Measurements from ENCODE around the gene ATP2C2.

ATP2C2 gene

GRCh38 chr16:84484579-84485254, 116.4 kb downstream of the ATP2C2 start:
- in situ Hi-C loops (cut with HindIII; ENCODE audit: low sequenced_read_pairs) = loop anchor here (5.0 kb wide), 1 partner anchor 37 kb away; no protein-coding TSS in a partner anchor

DNA sequence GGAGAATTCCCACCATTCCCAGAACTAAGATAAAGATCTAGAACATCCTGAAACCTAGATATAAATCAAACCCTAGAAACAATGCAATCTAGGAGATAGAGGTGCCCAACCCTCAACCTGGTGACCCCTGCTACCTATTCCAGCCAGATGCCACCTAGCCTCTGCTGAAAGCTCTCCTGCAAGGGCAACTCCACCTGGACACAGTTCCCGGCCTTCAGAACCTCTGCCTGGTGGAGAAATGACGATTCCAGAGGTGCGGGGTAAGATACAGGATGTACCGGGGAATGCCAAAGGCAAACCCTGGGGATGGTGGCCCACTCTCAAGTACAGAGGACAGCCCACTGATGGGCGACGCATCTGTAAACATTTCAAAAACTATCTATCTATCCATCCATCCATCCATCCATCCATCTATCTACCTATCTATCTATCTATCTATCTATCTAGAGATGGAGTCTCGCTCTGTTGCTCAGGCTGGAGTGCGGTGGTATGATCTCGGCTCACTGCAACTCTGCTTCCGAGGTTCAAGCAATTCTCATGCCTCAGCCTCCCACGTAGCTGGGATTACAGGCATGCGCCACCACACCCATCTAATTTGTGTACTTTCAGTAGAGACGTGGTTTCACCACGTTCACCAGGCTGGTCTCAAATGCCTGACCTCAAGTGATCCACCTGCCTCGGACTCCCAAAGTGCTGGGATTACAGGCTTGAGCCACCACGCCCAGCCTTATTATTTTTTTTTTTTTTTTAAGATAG, 117.1 kb downstream of the ATP2C2 start:
- in situ Hi-C loops (cut with HindIII; ENCODE audit: low sequenced_read_pairs) = loop anchor here (5.0 kb wide), 1 partner anchor 38 kb away; no protein-coding TSS in a partner anchor

- in situ Hi-C loops (cut with HindIII; ENCODE audit: low sequenced_read_pairs) = loop anchor here (5.0 kb wide), 1 partner anchor 39 kb away; no protein-coding TSS in a partner anchor
Observed at GRCh38 chr16:84486126-84486525, 117.8 kb downstream of the ATP2C2 start.

DNA sequence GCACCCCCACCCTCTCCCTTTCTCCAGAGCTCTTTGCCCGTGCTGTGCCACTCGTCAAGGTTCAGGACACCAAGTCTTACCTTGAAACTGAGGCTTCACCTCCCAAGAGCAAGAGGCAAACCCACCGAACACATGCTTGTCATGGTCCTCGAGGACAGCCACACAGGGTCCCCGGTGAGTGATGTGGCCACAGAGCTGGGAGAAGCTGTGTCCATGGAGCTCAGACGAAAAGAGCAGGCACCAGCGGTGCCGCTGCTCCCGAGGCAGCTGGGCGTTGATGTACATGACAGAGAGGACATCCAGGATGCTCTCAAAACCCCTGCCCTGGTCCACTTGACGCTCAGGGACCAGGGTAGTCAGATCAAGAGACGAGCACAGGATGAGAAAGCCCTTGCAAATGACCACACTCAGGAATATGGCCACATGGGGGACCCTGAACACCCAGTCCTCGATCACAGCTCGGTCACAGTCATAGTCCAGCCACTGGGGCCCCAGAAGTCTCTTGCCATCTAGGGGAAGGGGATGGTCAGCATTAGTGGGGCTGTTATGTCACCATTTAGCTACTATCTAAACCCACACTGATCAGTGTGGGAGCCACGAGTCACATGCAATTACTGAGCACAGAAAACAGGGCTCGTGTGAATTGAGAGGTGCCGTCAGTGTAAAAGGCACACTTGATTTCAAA, 118.4 kb downstream of the ATP2C2 start:
- in situ Hi-C loops (cut with HindIII; ENCODE audit: low sequenced_read_pairs) = loop anchor here (5.0 kb wide), 1 partner anchor 39 kb away; no protein-coding TSS in a partner anchor

DNA sequence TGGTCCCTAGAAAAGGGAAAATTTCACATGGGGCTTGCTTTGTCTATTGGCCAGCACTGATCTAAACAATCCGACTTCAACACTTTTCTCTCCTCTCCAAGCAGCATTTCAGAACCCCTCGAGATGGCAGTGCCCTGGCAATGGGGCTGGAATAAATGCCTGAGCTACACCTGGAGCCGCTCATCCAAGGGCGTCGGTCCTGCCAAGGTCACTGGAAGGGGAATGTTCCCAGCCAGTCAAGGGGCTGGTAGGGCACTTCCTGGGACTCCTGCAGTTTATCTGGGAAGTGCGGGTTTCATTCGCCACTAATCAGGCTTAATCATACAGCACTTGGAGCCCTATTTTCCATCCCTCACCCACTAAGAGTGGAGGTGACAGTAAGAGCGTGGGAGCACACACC, 119.0 kb downstream of the ATP2C2 start:
- in situ Hi-C loops (cut with HindIII; ENCODE audit: low sequenced_read_pairs) = loop anchor here (5.0 kb wide), 1 partner anchor 40 kb away; no protein-coding TSS in a partner anchor

DNA sequence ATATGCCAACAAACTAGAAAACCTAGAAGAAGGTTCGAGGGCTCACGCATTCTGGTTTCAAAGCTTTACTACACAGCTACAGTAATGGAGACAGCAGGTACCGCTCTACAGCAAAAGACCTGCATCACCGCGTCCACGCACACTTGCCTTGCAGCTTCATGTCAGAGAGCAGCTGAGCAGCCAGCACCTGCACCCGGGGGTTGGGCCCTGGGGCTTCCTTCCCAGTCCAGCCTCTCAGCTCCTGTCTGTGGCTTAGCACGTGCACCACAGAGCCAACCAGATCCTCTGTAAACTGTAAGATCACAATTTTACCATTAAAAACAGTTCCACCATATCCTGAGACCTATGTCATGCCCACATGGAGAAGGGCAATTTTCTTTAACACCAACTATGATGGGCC, 120.8 kb downstream of the ATP2C2 start:
- in situ Hi-C loops (cut with HindIII; ENCODE audit: low sequenced_read_pairs) = loop anchor here (5.0 kb wide), 1 partner anchor 42 kb away; no protein-coding TSS in a partner anchor

DNA sequence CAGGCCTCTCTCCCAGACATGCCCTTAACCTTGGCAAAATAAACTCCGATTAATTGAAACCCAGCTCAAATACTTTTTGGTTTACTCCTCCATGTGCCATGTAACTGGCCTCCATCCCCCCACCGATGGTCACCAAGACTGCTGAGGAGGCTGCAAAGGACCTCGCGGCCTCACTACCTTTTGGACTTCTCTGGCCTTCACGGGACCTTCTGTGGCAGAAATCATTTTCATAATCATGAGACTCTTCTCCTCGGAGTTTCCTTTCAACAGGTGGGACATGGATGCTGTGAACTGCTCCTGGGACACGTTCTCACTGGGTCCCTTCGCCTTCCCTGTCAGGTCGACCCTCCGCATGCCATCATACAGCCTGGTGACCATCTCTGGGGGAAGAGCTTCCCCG, 127.2 kb downstream of the ATP2C2 start:
- in situ Hi-C loops (cut with HindIII; ENCODE audit: low sequenced_read_pairs) = no loop called here

DNA sequence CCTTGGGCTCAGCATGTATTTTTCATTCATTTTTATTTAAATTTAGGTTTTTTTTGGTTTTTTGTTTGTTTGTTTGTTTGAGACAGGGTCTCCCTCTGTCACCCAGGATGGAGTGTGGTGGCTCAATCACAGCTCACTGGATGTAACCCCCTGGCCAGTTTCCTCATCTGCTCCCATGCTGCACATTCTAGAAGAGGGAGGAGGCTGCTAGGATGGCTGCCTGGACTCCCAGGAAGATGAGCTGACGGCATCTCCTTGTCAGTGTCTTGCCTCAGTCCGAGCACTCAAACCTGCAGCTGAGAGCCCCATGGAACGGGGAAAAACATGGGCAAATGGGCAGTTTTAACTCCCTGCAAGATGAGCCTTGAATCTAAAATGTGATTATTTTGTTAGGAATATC, 128.7 kb downstream of the ATP2C2 start:
- in situ Hi-C loops (cut with HindIII; ENCODE audit: low sequenced_read_pairs) = no loop called here

DNA sequence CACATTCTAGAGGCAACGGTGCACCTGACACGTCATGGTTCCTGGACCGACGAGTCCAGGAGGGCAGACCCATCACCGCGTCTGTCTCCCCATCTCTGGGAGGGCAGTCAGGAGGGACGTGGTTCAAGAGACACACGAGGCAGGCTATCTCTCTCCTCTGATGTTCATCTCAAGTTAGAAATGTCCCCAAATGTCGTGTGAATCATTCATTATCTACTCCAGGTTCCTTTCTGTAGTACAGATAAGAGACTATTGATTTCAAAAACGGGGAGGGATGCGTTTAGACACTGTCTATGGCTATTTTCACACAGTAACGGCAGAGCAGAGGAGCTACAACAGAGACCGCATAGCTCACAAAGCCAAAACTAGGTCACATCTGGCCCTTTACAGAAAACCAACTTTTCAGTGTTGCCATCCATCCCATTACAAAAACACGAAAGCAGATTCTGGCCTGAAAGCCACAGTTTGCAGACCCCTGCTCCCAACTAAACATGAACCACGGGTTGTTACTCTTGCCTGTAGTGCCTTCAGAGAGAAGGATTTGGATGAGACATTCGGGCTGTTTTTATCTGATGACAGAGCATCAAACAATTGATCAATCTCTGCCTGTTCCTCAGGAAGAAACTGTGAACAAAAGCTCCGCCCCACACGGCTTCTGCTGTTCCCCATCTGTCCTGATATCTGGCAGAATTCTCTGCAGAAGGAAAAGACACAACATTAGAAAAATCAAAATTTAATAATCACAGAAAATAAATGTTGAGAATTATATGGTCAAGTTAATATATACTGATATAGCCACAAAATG, 129.3 kb downstream of the ATP2C2 start:
- in situ Hi-C loops (cut with HindIII; ENCODE audit: low sequenced_read_pairs) = no loop called here

GRCh38 chr16:84498223-84498610, 129.9 kb downstream of the ATP2C2 start:
- in situ Hi-C loops (cut with HindIII; ENCODE audit: low sequenced_read_pairs) = no loop called here

DNA sequence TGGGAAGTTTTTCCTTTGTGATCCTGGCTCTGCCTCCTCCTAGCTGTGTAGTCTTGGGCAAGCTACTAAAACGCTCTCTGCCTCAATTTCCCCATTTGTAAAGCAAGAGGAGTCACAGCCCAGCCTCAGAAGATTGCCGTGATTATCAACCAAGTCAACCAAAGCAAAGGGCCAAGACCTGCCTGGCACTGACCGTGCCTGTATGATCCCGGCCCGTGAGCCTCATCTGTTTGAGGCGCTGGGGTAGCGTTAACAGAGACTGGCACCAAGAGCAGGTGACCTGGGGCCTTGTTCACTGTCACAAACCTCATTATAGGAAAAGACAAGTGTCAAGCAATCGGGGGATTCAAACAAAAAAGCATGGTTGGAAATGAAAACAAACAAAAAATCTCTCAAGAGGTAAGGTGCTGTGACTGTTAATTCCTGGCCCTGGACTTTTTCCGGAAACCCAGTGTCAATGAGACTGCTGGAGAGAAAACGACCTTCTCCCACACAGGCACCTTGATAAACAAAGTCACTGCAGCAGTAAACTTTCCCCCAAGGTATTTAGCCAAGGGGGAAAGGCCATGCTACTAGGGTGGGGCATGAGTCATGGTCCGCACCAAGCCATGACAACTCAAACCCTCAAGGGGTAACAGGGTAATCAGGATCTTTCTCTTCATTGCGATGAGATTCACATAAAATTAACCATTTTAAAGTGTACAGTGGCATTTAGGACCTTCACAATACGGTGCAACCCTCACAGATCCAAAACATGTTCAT, 130.7 kb downstream of the ATP2C2 start:
- in situ Hi-C loops (cut with HindIII; ENCODE audit: low sequenced_read_pairs) = no loop called here

DNA sequence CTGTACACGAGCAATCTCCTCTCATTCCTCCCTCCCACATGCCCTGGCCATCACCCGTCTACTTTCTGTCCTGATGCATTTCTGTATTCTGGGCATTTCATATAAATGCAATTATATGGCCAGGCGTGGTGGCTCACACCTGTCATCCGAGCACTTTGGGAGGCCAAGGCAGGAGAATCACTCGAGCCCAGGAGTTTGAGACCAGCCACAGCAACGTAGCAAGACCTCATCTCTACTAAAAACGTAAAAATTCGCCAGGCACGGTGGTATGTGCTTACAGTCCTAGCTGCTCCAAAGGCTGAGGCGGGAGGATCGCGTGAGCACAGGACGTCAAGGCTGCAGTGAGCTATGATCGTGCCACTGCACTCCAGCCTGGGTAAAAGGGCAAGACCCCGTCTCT, 131.3 kb downstream of the ATP2C2 start:
- in situ Hi-C loops (cut with HindIII; ENCODE audit: low sequenced_read_pairs) = loop anchor here (25.0 kb wide), 1 partner anchor 238 kb away; no protein-coding TSS in a partner anchor

- in situ Hi-C loops (cut with HindIII; ENCODE audit: low sequenced_read_pairs) = loop anchor here (25.0 kb wide), 1 partner anchor 237 kb away; no protein-coding TSS in a partner anchor
Observed at GRCh38 chr16:84500531-84500930, 132.2 kb downstream of the ATP2C2 start.

DNA sequence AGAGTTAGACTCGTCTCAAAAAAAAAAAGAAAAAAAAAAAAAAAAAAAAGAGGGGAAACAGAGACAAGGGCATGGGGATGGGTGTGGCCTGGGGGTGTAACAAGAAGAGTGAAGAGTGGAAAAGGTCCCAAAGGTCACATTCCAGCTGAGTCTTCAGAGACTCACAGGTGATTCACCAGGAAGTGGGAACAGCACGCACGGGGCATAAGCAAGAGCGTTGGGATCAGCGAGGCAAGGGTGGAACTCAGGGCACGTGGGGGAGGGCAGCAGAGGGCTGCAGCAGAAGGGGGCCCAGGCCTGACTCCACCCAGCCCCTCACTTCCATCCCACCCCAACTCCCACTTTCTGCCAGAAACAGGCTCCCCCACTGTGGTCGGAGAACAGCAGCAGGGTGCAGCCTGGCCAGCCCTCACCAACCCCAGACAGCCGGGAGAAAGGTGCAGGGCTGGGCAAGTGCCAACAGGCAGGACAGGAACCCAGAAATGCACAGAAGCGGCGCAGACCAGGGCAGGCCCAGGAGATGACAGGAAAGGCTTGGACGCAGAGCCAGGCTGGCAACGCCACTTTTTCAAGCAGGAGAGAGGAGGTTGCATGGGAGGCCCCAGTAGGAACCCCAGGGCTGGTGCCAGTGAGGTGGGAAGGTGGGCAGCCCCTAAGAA, 132.9 kb downstream of the ATP2C2 start:
- in situ Hi-C loops (cut with HindIII; ENCODE audit: low sequenced_read_pairs) = loop anchor here (25.0 kb wide), 1 partner anchor 236 kb away; no protein-coding TSS in a partner anchor

GRCh38 chr16:84502075-84502474, 133.7 kb downstream of the ATP2C2 start:
- in situ Hi-C loops (cut with HindIII; ENCODE audit: low sequenced_read_pairs) = loop anchor here (25.0 kb wide), 1 partner anchor 235 kb away; no protein-coding TSS in a partner anchor

DNA sequence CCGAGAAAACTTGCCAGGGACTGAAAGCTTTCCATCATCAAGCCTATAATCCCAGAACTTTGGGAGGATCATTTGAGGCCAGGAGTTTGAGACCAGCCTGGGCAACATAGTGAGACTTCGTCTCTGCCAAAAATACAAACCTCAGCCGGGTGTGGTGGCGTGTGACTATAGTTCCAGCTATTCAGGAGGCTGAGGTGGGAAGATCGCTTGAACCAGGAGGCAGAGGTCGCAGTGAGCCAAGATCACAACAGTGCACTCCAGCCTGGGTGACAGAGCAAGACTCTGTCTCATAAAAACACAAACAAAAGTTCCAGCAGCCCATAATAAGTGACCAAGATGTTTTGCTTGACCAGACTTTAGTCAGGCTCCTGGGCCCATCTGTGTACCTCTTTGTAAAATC, 134.2 kb downstream of the ATP2C2 start:
- in situ Hi-C loops (cut with HindIII; ENCODE audit: low sequenced_read_pairs) = loop anchor here (25.0 kb wide), 1 partner anchor 235 kb away; no protein-coding TSS in a partner anchor

GRCh38 chr16:84503751-84504395, 135.5 kb downstream of the ATP2C2 start:
- in situ Hi-C loops (cut with HindIII; ENCODE audit: low sequenced_read_pairs) = loop anchor here (25.0 kb wide), 1 partner anchor 233 kb away; no protein-coding TSS in a partner anchor

Data from endothelial cell of hepatic sinusoid (primary cell).